ENCODE results near the gene UNCX.

Gene UNCX

DNA sequence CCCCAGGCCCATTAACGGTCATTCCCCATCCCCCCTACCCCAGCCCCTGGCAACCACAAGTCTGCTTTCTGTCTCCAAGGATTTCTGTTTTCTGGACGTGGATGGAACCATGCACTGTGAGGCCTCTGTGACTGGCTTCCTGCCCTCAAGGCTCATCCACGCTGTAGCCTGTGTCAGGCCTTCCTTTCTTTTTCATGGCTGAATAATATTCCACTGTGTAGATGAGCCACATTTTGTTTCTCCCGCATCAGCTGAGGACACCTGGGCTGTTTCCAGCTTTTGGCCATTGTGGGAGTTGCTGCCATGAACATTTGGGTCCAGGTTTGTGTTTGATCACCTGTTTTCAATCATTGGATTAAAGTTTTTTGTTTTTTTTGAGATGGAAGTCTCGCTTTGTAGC, 50.0 kb downstream of the UNCX start:
- no peak for TF ChIP-seq POLR2A (IDR thresholded peaks at IDR 0.05; ENCODE audit: extremely low read depth, insufficient read length)
- TF ChIP-seq, protein P1, sequence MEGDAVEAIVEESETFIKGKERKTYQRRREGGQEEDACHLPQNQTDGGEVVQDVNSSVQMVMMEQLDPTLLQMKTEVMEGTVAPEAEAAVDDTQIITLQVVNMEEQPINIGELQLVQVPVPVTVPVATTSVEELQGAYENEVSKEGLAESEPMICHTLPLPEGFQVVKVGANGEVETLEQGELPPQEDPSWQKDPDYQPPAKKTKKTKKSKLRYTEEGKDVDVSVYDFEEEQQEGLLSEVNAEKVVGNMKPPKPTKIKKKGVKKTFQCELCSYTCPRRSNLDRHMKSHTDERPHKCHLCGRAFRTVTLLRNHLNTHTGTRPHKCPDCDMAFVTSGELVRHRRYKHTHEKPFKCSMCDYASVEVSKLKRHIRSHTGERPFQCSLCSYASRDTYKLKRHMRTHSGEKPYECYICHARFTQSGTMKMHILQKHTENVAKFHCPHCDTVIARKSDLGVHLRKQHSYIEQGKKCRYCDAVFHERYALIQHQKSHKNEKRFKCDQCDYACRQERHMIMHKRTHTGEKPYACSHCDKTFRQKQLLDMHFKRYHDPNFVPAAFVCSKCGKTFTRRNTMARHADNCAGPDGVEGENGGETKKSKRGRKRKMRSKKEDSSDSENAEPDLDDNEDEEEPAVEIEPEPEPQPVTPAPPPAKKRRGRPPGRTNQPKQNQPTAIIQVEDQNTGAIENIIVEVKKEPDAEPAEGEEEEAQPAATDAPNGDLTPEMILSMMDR (IDR thresholded peaks at IDR 0.05; ENCODE audit: low read depth, low read length) = no peak
- TF ChIP-seq, protein P2, sequence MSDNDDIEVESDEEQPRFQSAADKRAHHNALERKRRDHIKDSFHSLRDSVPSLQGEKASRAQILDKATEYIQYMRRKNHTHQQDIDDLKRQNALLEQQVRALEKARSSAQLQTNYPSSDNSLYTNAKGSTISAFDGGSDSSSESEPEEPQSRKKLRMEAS (IDR thresholded peaks at IDR 0.05; ENCODE audit: low read depth, low read length) = no peak
- TF ChIP-seq MYC (IDR thresholded peaks at IDR 0.05; ENCODE audit: low read depth, low read length) = no peak
- DNase-seq (ENCODE audit: low read depth) = no peak
- H3K4me3 ChIP-seq (ENCODE audit: low read depth, low read length) = no peak overlapping the region

DNA sequence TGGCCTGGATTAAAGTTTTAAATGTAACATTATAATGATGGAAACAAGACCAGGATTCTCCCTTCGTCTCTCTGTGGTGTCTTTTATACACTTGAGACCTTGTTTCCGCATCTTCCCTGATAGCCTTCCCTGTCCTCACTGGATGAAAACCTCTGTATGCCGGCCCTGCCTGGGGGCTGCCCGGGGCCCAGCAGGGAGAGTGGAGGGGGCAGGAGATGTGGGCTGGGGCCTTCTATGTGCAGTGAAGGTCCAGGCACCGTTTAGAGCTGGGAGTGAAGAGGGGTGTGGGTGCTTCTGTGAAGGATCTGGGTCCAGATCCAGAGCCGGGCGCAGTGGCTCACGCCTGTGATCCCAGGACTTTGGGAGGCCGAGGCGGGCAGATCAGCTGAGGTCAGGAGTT, 50.7 kb downstream of the UNCX start:
- no peak overlapping the region for H3K4me3 ChIP-seq (ENCODE audit: low read depth, low read length)
- TF ChIP-seq POLR2A (IDR thresholded peaks at IDR 0.05; ENCODE audit: extremely low read depth, insufficient read length) = no peak
- TF ChIP-seq, protein P1 (IDR thresholded peaks at IDR 0.05; ENCODE audit: low read depth, low read length) = no peak
- TF ChIP-seq MYC (IDR thresholded peaks at IDR 0.05; ENCODE audit: low read depth, low read length) = no peak
- TF ChIP-seq, protein P2 (IDR thresholded peaks at IDR 0.05; ENCODE audit: low read depth, low read length) = no peak
- DNase-seq (ENCODE audit: low read depth) = no peak

DNA sequence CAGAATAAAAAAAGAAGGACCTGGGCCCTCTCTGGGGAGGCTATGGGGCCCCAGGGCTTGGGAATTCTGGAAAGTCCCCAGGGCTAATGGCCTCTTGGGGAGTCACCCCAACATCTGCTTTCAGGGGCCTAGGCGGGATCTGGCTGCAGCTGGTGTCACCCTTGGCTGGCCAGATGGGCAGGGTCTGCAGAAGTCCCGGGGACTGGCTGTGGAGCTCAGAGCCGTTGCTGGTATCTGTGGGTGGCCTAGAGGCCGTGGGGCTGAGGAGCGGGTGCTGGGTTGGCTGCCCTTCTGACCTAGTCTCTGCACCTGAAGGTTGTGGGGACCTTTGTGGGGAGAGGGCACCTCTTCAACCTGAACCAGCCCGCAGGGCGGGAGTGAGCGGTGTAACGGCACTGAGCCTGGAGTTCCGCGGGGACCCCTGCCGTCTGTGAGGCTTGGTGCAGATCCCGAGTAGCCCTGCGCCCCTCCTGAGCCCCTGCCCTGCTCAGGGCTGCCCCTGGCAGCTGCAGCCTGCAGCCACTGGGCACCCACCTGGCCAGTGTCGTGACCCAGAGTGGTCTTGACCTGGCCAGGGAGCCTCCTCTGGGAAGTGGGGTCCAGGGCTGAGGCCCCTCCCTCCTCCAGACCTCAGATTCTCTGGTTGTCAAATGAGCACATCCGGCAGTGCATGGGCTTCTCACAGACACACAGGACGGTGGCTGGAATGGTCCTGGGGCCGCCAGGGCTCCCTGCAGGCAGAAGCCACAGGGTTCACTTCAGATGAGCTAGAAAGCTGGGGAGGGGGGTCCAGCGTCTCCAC, 51.5 kb downstream of the UNCX start:
- no peak overlapping the region for H3K4me3 ChIP-seq (ENCODE audit: low read depth, low read length)
- TF ChIP-seq, protein P1 (IDR thresholded peaks at IDR 0.05; ENCODE audit: low read depth, low read length) = no peak
- no peak for TF ChIP-seq POLR2A (IDR thresholded peaks at IDR 0.05; ENCODE audit: extremely low read depth, insufficient read length)
- TF ChIP-seq, protein P2 (IDR thresholded peaks at IDR 0.05; ENCODE audit: low read depth, low read length) = no peak
- TF ChIP-seq MYC (IDR thresholded peaks at IDR 0.05; ENCODE audit: low read depth, low read length) = no peak
- DNase-seq (ENCODE audit: low read depth) = no peak

DNA sequence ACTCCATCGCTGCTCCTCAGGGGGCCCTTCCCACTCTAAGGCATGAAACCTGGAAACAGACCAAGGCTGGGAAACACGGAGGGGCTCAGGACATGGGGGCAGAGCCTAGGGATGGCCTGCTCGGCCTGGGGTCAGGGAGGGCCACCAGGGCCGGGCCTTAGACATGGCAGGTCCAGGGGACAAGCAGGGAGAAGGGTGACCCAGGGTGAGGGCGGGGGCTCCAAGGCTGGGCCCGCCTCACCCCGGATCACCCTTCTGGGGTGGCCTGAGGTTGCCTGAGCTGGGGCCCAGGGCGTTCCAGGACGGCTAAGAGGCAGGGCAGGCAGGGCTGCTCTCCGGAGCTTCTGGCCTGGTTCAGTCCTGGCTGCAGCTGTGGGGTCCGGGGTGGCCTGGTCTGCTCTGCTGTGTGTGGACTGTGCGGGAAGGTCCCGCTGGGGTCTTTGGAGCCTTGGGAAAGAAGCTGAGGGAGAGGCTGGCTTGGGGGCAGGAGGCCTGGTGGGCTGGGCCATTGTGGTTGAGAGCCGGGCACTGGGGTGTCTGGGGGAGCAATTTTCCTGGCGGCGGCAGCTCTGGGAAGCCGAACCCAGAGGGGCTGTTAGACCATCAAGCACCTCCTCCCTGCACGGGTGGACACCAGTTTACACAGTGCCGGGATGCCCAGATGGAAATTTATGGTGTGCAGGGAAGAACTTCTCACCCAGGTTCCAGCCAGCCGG, 52.2 kb downstream of the UNCX start:
- DNase-seq (ENCODE audit: low read depth) = no peak
- TF ChIP-seq, protein P1 (IDR thresholded peaks at IDR 0.05; ENCODE audit: low read depth, low read length) = no peak
- TF ChIP-seq POLR2A (IDR thresholded peaks at IDR 0.05; ENCODE audit: extremely low read depth, insufficient read length) = no peak
- no peak for TF ChIP-seq MYC (IDR thresholded peaks at IDR 0.05; ENCODE audit: low read depth, low read length)
- TF ChIP-seq, protein P2 (IDR thresholded peaks at IDR 0.05; ENCODE audit: low read depth, low read length) = no peak
- H3K4me3 ChIP-seq (ENCODE audit: low read depth, low read length) = no peak overlapping the region

DNA sequence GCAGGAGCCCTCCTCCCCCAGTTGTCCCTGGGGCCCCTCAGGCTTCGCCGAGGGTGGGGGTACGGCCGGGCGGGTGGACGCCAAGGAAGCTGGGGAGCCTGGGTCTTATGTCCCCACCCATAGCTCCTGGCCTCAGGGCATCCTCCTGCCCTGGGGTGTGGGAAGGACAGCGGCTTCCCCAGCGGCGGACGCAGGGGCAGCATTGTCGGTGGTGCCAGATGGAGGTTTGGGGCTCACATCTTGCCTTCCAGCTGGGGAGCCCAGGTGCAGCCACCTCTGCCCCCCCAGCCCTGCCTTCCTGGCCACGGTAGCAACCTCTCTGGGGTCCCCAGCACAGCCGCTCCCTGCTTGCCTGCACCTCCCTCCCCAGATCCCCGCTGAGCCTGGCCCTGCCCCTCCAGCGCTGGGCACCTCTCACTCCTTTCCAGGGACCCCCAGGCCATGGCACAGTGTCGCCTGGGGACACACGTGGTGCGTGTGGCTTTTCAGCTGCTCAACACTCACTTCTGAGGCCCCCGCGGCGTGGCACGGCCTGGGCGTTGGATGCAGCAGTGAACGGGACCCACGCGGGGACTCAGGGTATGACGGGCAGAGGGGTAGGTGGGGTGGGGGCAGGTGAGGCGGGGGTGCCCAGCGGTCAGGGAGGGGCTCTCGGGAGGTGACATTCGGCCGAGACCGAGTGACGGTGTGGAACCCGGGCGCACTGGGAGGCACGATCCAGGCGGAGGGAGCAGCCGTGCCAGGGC, 53.1 kb downstream of the UNCX start:
- TF ChIP-seq, protein P1 (IDR thresholded peaks at IDR 0.05; ENCODE audit: low read depth, low read length) = no peak
- TF ChIP-seq POLR2A (IDR thresholded peaks at IDR 0.05; ENCODE audit: extremely low read depth, insufficient read length) (no peak), MYC (IDR thresholded peaks at IDR 0.05; ENCODE audit: low read depth, low read length) (no peak)
- TF ChIP-seq, protein P2 (IDR thresholded peaks at IDR 0.05; ENCODE audit: low read depth, low read length) = no peak
- no peak for DNase-seq (ENCODE audit: low read depth)
- no peak overlapping the region for H3K4me3 ChIP-seq (ENCODE audit: low read depth, low read length)

Data from NB4 (cell line).